AG04449 (cell line): ENCODE measurements around the gene NPAP1.
"Not testable (repeated sequence)": the region's sequence is repeated elsewhere in the genome, so short reads cannot be mapped to it uniquely, and the experiment has no call there.

Experiments
- CTCF ChIA-PET: fragments of 350-600 bp; formaldehyde crosslinking; extraction: SDS; loops from one replicate; lab custom pipeline; 2021; ENCODE audit warnings: antibody characterized with exemption; lab: Yijun Ruan, JAX
- POLR2A ChIA-PET: fragments of 400-600, 350-600 bp; formaldehyde crosslinking; extraction: SDS; loops from one replicate; lab custom pipeline; 2020; ENCODE audit warnings: antibody characterized with exemption, inconsistent platforms; lab: Yijun Ruan, JAX
- DNase-seq: peaks from one replicate; pipeline ENCODE4 v3.0.0-alpha.2; 2010; ENCODE audit warnings: low read depth, low spot score
- H3K4me3 ChIP-seq: 2 replicates; pipeline ENCODE4 v1.5.1; 2011; ENCODE audit warnings: low read depth, mild to moderate bottlenecking, control low read depth, low read length
- CTCF ChIP-seq: IDR thresholded peaks from one replicate; pipeline ENCODE4 v1.5.1; 2011; ENCODE audit warnings: mild to moderate bottlenecking, moderate library complexity, low read length, control low read depth, inconsistent platforms; ENCODE audit not compliant: insufficient read depth; ENCODE audit errors: missing control alignments

The NPAP1 gene

GRCh38 chr15:24675332-24676144 lies at the start of gene NPAP1:
Gene NPAP1, plus strand, starts transcription at chr15:24675775. Its CDS starts 93 bp downstream, at chr15:24675868.
- ChIA-PET CTCF (no interaction called here), POLR2A (no interaction called here)
- no peak within 1 kb of the TSS for H3K4me3 ChIP-seq
- TF ChIP-seq CTCF, result no peak
- no peak for DNase-seq

- no peak for TF ChIP-seq CTCF
- ChIA-PET POLR2A (no interaction called here), CTCF (no interaction called here)
- no peak overlapping the region for H3K4me3 ChIP-seq
- DNase-seq, result no peak
Observed at GRCh38 chr15:24627443-24627842, 48.1 kb upstream of the NPAP1 start.

GRCh38 chr15:24633082-24633481 lies 42.5 kb upstream of the NPAP1 start:
- no peak for TF ChIP-seq CTCF
- no peak overlapping the region for H3K4me3 ChIP-seq
- no peak for DNase-seq
- ChIA-PET CTCF (no interaction called here), POLR2A (no interaction called here)

GRCh38 chr15:24639412-24639811 lies 36.2 kb upstream of the NPAP1 start:
- POLR2A ChIA-PET, CTCF ChIA-PET, H3K4me3 ChIP-seq, DNase-seq: not testable (repeated sequence)

GRCh38 chr15:24645627-24646026 lies 29.9 kb upstream of the NPAP1 start:
- ChIA-PET CTCF (no interaction called here), POLR2A (no interaction called here)
- no peak overlapping the region for H3K4me3 ChIP-seq
- TF ChIP-seq CTCF, result no peak
- DNase-seq, result no peak

GRCh38 chr15:24659622-24660021 lies 16.0 kb upstream of the NPAP1 start:
- CTCF ChIA-PET, result no interaction called here

More at GRCh38 chr15:24659622-24660021, 16.0 kb upstream of the NPAP1 start:
- DNase-seq, result no peak
- POLR2A ChIA-PET, result no interaction called here
- TF ChIP-seq CTCF, result no peak
- H3K4me3 ChIP-seq, result no peak overlapping the region
